IPS DF 6.9 (cell line): ENCODE data around the gene DEF6.
"Not testable (repeated sequence)": the region's sequence is repeated elsewhere in the genome, so short reads cannot be mapped to it uniquely, and the experiment has no call there.

Experiments used
- DNase-seq: peaks from one replicate; pipeline ENCODE4 v3.0.0-alpha.2; 2013; ENCODE audit warnings: low read depth, low spot score
- H3K27ac ChIP-seq: one replicate; pipeline ENCODE4 v1.5.1; 2013; ENCODE audit warnings: low read length, control low read depth
- H3K27me3 ChIP-seq: 2 replicates; pipeline ENCODE4 v1.6.1; 2013; ENCODE audit warnings: mild to moderate bottlenecking, low read length; ENCODE audit not compliant: control insufficient read depth, insufficient read depth
- H3K36me3 ChIP-seq: 2 replicates; pipeline ENCODE4 v1.6.1; 2013; ENCODE audit warnings: low read length; ENCODE audit not compliant: control insufficient read depth, insufficient read depth
- H3K4me1 ChIP-seq: 2 replicates; pipeline ENCODE4 v1.6.1; 2013; ENCODE audit warnings: low read length; ENCODE audit not compliant: control insufficient read depth, insufficient read depth
- H3K4me3 ChIP-seq: 2 replicates; pipeline ENCODE4 v1.5.1; 2013; ENCODE audit warnings: mild to moderate bottlenecking, low read length
- H3K9me3 ChIP-seq: 2 replicates; pipeline ENCODE4 v1.6.1; 2013; ENCODE audit warnings: low read length, inconsistent platforms; ENCODE audit not compliant: control insufficient read depth, insufficient read depth
- WGBS: extraction: QIAGEN DNeasy Blood & Tissue Kit; methylation state at CpG from one replicate; pipeline ENCODE4 v1.1.7; 2013; ENCODE audit warnings: mixed read lengths, missing lambda C conversion rate; ENCODE audit not compliant: insufficient read length, insufficient coverage; 5-methylcytosine and 5-hydroxymethylcytosine counted together

Gene DEF6

GRCh38 chr6:35321091-35321490, 23.5 kb downstream of the DEF6 start:
- no peak overlapping the region for H3K27ac ChIP-seq
- no peak overlapping the region for H3K4me3 ChIP-seq
- H3K9me3 ChIP-seq = no peaks in the 10 kb centered on the region
- H3K36me3 ChIP-seq = 0 out of 2 replicates have a peak, but pooled peaks cover 3% of the 10 kb centered on the region
- peaks cover 7% of the 10 kb centered on the region for H3K27me3 ChIP-seq
- DNase-seq = no peak
- H3K4me1 ChIP-seq = peaks cover 4% of the 10 kb centered on the region
- WGBS = no CpG with 5 or more reads among the region's 8 CpGs

GRCh38 chr6:35327349-35328027, 29.9 kb downstream of the DEF6 start:
- WGBS = no CpG with 5 or more reads among the region's 7 CpGs
- Histone ChIP-seq H3K27me3 (no peaks in the 10 kb centered on the region), H3K4me3 (no peak overlapping the region), H3K4me1 (no peaks in the 10 kb centered on the region), H3K9me3 (no peaks in the 10 kb centered on the region), H3K27ac (no peak overlapping the region), H3K36me3 (no peaks in the 10 kb centered on the region)
- DNase-seq = no peak

- Histone ChIP-seq H3K36me3 (no peaks in the 10 kb centered on the region), H3K4me3 (no peak overlapping the region), H3K27ac (no peak overlapping the region), H3K9me3 (no peaks in the 10 kb centered on the region), H3K27me3 (no peaks in the 10 kb centered on the region), H3K4me1 (no peaks in the 10 kb centered on the region)
- no CpG with 5 or more reads among the region's 1 CpG for WGBS
- DNase-seq = no peak
These were observed 30.6 kb downstream of the DEF6 start for GRCh38 chr6:35328108-35328723.

- H3K36me3 ChIP-seq, H3K9me3 ChIP-seq, DNase-seq, H3K4me3 ChIP-seq, H3K27me3 ChIP-seq, H3K27ac ChIP-seq, H3K4me1 ChIP-seq: not testable (repeated sequence)
- WGBS = no CpG with 5 or more reads among the region's 8 CpGs
These were observed 31.3 kb downstream of the DEF6 start for GRCh38 chr6:35328965-35329364.

- no CpG with 5 or more reads among the region's 9 CpGs for WGBS
- no peaks in the 10 kb centered on the region for H3K4me1 ChIP-seq
These were observed 33.0 kb downstream of the DEF6 start for GRCh38 chr6:35330541-35331119.

DNA sequence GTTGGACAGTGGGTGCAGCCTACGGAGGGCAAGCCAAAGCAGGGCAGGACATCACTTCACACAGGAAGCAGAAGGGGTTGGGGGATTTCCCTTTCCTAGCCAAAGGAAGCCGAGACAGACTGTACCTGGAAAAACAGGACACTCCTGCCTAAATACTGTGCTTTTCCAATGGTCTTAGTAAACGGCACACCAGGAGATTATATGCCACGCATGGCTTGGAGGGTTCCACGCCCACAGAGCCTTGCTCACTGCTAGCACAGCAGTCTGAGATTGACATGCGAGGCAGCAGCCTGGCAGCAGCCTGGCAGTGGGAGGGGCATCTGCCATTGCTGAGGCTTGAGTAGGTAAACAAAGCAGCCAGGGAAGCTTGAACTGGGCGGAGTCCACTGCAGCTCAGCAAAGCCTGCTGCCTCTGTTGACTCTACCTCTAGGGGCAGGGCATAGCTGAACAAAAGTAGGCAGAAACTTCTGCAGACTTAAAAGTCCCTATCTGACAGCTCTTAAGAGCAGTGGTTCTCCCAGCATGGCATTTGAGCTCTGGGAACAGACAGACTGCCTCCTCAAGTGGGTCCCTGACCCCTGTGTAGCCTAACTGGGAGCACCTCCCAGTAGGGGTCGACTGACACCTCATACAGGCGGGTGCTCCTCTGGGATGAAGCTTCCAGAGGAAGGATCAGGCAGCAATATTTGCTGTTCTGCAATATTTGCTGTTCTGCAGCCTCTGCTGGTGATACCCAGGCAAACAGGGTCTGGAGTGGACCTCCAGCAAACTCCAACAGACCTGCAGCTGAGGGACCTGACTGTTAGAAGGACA, 34.7 kb downstream of the DEF6 start:
- not testable (repeated sequence) for H3K4me1 ChIP-seq, H3K9me3 ChIP-seq, H3K27ac ChIP-seq, H3K4me3 ChIP-seq, H3K36me3 ChIP-seq, H3K27me3 ChIP-seq, DNase-seq
- WGBS = no CpG with 5 or more reads among the region's 9 CpGs

More at GRCh38 chr6:35330541-35331119, 33.0 kb downstream of the DEF6 start:
- H3K9me3 ChIP-seq = no peaks in the 10 kb centered on the region
- H3K36me3 ChIP-seq = no peaks in the 10 kb centered on the region
- no peak overlapping the region for H3K4me3 ChIP-seq
- no peaks in the 10 kb centered on the region for H3K27me3 ChIP-seq
- no peak for DNase-seq
- H3K27ac ChIP-seq = no peak overlapping the region

DNA sequence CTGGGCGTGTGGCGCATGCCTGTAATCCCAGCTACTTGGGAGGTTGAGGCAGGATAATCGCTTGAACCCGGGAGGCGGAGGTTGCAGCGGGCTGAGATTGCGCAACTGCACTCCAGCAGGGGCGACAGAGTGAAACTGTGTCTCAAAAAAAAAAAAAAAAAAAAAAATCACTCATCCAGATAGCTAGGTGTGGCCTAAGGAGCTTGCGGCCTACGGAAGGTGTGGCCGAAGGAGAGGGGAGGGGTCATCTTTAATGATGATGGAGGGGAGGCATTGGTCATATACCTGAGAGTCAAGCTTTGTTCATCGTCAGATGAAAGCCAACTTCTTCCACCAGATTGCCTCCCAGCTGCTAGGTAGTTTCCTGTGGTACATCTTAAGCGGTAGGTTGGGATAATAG, 43.9 kb downstream of the DEF6 start:
- Histone ChIP-seq H3K27me3 (no peaks in the 10 kb centered on the region), H3K4me3 (no peak overlapping the region), H3K27ac (no peak overlapping the region), H3K36me3 (no peaks in the 10 kb centered on the region), H3K9me3 (no peaks in the 10 kb centered on the region), H3K4me1 (no peaks in the 10 kb centered on the region; the same call in 1 of the 2 replicates)
- DNase-seq = no peak
- WGBS = no CpG with 5 or more reads among the region's 13 CpGs

- H3K27ac ChIP-seq = no peak within 1 kb of the TSS
- H3K9me3 ChIP-seq = no peaks in the 10 kb centered on the region
- no peaks in the 10 kb centered on the region for H3K27me3 ChIP-seq
- WGBS = no CpG with 5 or more reads among the region's 77 CpGs
- peak; percentile 91 for DNase-seq
- H3K4me1 ChIP-seq = no peaks in the 10 kb centered on the region; the same call in 1 of the 2 replicates
- H3K36me3 ChIP-seq = no peaks in the 10 kb centered on the region
- peak within 1 kb of the TSS; percentile 81 for H3K4me3 ChIP-seq
These were observed 44.9 kb downstream of the DEF6 start, which contains the start of gene PPARD for GRCh38 chr6:35342258-35343091. Gene PPARD, plus strand, starts transcription at chr6:35342558. Its CDS starts 68,530 bp downstream, at chr6:35411088.

DNA sequence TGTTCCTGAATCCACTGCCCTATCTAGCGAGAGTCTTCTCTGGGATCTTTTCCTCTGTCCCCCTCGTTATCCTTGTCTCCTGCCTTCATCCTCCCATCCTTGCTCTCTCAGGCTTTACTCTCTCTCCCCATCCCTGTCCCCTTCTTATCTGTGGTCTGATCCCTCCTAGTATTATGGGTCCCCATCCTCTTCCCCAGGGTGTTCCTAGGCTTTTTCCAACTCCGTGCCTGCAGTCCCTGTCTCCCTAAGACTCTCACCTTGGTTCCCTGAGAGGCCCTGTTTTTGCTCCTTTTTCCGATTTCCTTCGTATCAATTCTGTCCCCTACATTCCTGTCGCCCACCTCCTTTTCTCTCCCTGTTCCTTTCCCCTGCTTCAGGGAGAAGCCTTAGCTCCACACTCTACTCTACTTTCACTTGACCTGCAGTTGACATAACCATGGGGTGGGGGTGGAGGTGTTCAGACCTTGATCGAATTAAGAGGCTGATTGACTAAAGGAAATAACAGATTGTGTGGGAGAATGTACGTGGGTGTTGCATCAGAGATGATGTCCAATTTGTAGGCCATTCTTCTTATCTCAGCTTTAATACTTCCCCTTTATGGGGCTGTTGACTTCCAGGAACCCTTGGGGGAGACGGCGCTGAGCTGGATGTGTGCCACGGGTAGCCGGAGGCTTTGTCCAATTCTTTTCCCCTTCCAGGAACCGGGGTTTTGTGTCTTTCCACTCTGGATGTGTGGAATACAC, 45.6 kb downstream of the DEF6 start:
- WGBS = no CpG with 5 or more reads among the region's 13 CpGs
- no peak for DNase-seq
- Histone ChIP-seq H3K27ac (no peak overlapping the region), H3K36me3 (no peaks in the 10 kb centered on the region), H3K27me3 (no peaks in the 10 kb centered on the region), H3K4me3 (peak overlapping the region; percentile 81; the same call in 1 of the 2 replicates), H3K9me3 (no peaks in the 10 kb centered on the region), H3K4me1 (no peaks in the 10 kb centered on the region; the same call in 1 of the 2 replicates)
